SK-N-SH (cell line): ENCODE data around the gene DEPDC1. TPM values are rescaled to one million over a fixed set of nuclear protein-coding genes. Genes with fewer than 3 reads are reported as not detected.
"Not testable (repeated sequence)": the region's sequence is repeated elsewhere in the genome, so short reads cannot be mapped to it uniquely, and the experiment has no call there.

Source experiments
- CTCF ChIA-PET: fragments of 300-600, 350-600 bp; formaldehyde crosslinking; extraction: SDS; loops from one replicate; lab custom pipeline; 2021; lab: Yijun Ruan, JAX
- POLR2A ChIA-PET: fragments of 350-600 bp; sonication (Branson Sonifier 250); formaldehyde crosslinking; extraction: SDS; loops from one replicate; lab custom pipeline; 2020; ENCODE audit warnings: antibody characterized with exemption, inconsistent platforms; lab: Yijun Ruan, JAX
- DNase-seq: peaks from one replicate; pipeline ENCODE4 v3.0.0; 2012
- H2AFZ ChIP-seq: fragments of 200-600 bp; sonication (generic); 2 replicates; pipeline ENCODE4 v1.8.1; 2016; ENCODE audit warnings: antibody characterized with exemption, mild to moderate bottlenecking, low read depth
- H3F3A ChIP-seq: fragments of 200-600 bp; sonication (generic); replicated peaks from 2 replicates; pipeline ENCODE3; 2016; ENCODE audit warnings: antibody characterized with exemption, mild to moderate bottlenecking; ENCODE audit not compliant: insufficient read depth
- H3K27ac ChIP-seq, 2 experiments: fragments of 200-500 bp in 1 of 2; fragments of 200-600 bp in 1 of 2; sonication (Bioruptor generic) in 1 of 2; sonication (generic), shearing (Covaris generic) in 1 of 2; 2 replicates each; pipeline versions ENCODE4 v1.5.1 to v1.6.1; 2014 to 2016; ENCODE audit warnings: low read depth in 2 of 2, inconsistent platforms in 1 of 2, low read length in 1 of 2, mild to moderate bottlenecking in 1 of 2, mixed read lengths in 1 of 2
- H3K27me3 ChIP-seq: fragments of 200-600 bp; sonication (generic), shearing (Covaris generic); 2 replicates; pipeline ENCODE4 v1.6.1; 2016; ENCODE audit warnings: mixed run types; ENCODE audit not compliant: insufficient read depth
- H3K36me3 ChIP-seq, 2 experiments: fragments of 200-500 bp in 1 of 2; fragments of 200-600 bp in 1 of 2; sonication (Bioruptor generic) in 1 of 2; sonication (generic) in 1 of 2; replicated peaks in 1 of 2; 2 replicates each; pipeline versions ENCODE3 to v1.5.1; 2014 to 2016; ENCODE audit warnings: low read length in 1 of 2, mild to moderate bottlenecking in 1 of 2; ENCODE audit not compliant: insufficient read depth in 2 of 2, control insufficient read depth in 1 of 2
- H3K4me1 ChIP-seq, 2 experiments: fragments of 200-500 bp in 1 of 2; fragments of 200-600 bp in 1 of 2; sonication (Bioruptor generic) in 1 of 2; sonication (generic), shearing (Covaris generic) in 1 of 2; 2 replicates each; pipeline versions ENCODE4 v1.5.1 to v1.6.1; 2014 to 2016; ENCODE audit warnings: low read depth in 1 of 2, low read length in 1 of 2, mixed run types in 1 of 2; ENCODE audit not compliant: insufficient read depth in 2 of 2, control insufficient read depth in 1 of 2
- H3K4me2 ChIP-seq: fragments of 200-600 bp; sonication (generic), shearing (Covaris generic); 2 replicates; pipeline ENCODE4 v1.6.1; 2017; ENCODE audit warnings: mixed run types
- H3K4me3 ChIP-seq, 2 experiments: fragments of 200-500 bp in 1 of 2; fragments of 200-600 bp in 1 of 2; sonication (Bioruptor generic) in 1 of 2; sonication (generic), shearing (Covaris generic) in 1 of 2; 2 replicates each; pipeline versions ENCODE4 v1.5.1 to v1.8.1; 2014 to 2016; ENCODE audit warnings: low read depth in 2 of 2, inconsistent platforms in 1 of 2, low read length in 1 of 2, mild to moderate bottlenecking in 1 of 2, mixed read lengths in 1 of 2, moderate library complexity in 1 of 2
- H3K79me2 ChIP-seq: fragments of 200-600 bp; sonication (generic); 2 replicates; pipeline ENCODE4 v1.8.1; 2017; ENCODE audit warnings: mild to moderate bottlenecking; ENCODE audit not compliant: insufficient read depth
- H3K9ac ChIP-seq: fragments of 200-600 bp; sonication (generic); 2 replicates; pipeline ENCODE4 v1.6.1; 2017; ENCODE audit warnings: mixed run types
- H3K9me2 ChIP-seq: fragments of 200-600 bp; sonication (generic); 2 replicates; pipeline ENCODE4 v1.6.1; 2017; ENCODE audit warnings: mixed run types
- H3K9me3 ChIP-seq: fragments of 200-600 bp; sonication (generic); 2 replicates; pipeline ENCODE4 v1.6.1; 2017; ENCODE audit warnings: mixed run types, mild to moderate bottlenecking, moderate library complexity
- H4K20me1 ChIP-seq: fragments of 200-600 bp; sonication (generic); 2 replicates; pipeline ENCODE4 v1.6.1; 2017; ENCODE audit warnings: mild to moderate bottlenecking, mixed run types; ENCODE audit not compliant: insufficient read depth
- MEF2A ChIP-seq: IDR thresholded peaks from 2 replicates; pipeline ENCODE4 v1.4.0; 2012; ENCODE audit warnings: low read depth, borderline replicate concordance
- NFIC ChIP-seq: IDR thresholded peaks from 2 replicates; pipeline ENCODE4 v1.4.0; 2012; ENCODE audit warnings: borderline replicate concordance
- NRF1 ChIP-seq: IDR thresholded peaks from 2 replicates; pipeline ENCODE4 v1.6.1; 2012; ENCODE audit warnings: low read depth, mild to moderate bottlenecking, low read length
- RAD21 ChIP-seq: IDR thresholded peaks from 2 replicates; pipeline ENCODE4 v1.6.1; 2012; ENCODE audit warnings: mild to moderate bottlenecking, low read length
- REST ChIP-seq: IDR thresholded peaks from 2 replicates; pipeline ENCODE4 v1.6.1; 2012; ENCODE audit warnings: mild to moderate bottlenecking, low read depth, low read length, moderate library complexity
- ZBTB33 ChIP-seq: IDR thresholded peaks from 2 replicates; pipeline ENCODE4 v1.4.0; 2012; ENCODE audit warnings: low read depth, borderline replicate concordance
- WGBS: methylation state at CpG from one replicate; pipeline ENCODE4 v1.1.6; 2017; ENCODE audit warnings: low lambda C conversion rate; 5-methylcytosine and 5-hydroxymethylcytosine counted together
- polyA plus RNA-seq, 3 experiments: library from polyadenylated mRNA; depleted of rRNA; stranded (reverse); fragments of >200 nt; gene quantifications; 2 replicates each; pipeline ENCODE4 v1.2.3, GENCODE V29; 2012

The DEPDC1 gene
- polyA plus RNA-seq, 1 of the 3 experiments (the other 2 are of a cell fraction), result 3.8 TPM

- Histone ChIP-seq H3K4me3 (no peak overlapping the region), H3K9me2 (no peaks in the 10 kb centered on the region), H3F3A (no peaks in the 10 kb centered on the region), H3K27ac (no peak overlapping the region), H3K9ac (no peak overlapping the region), H3K79me2 (no peaks in the 10 kb centered on the region), H2AFZ (no peak overlapping the region), H4K20me1 (no peaks in the 10 kb centered on the region), H3K9me3 (no peaks in the 10 kb centered on the region), H3K4me2 (no peak overlapping the region), H3K4me1 (peaks cover 0 to 11% of the 10 kb centered on the region in 2 experiments; a peak in 2 of 4 replicates), H3K27me3 (no peaks in the 10 kb centered on the region), H3K36me3 (peaks cover 43 to 49% of the 10 kb centered on the region in 2 experiments)
- 92% methylated on average over 2 of the region's 2 CpGs for WGBS
- POLR2A ChIA-PET, result interaction anchor here (0.8 kb wide), 1 partner anchor 1133 kb away, joined by 5 read pairs; no protein-coding TSS in a partner anchor
- no peak for DNase-seq
- CTCF ChIA-PET, result interaction anchor here (0.8 to 1.3 kb wide), 3 partner anchors 8 to 1259 kb away, joined by 3 to 5 read pairs (median 3); no protein-coding TSS in a partner anchor
- no peak for TF ChIP-seq REST
- TF ChIP-seq RAD21, result no peak
- no peak for TF ChIP-seq ZBTB33
- TF ChIP-seq NRF1, result no peak
- TF ChIP-seq MEF2A, result no peak
- no peak for TF ChIP-seq NFIC
These were observed 18.2 kb downstream of the DEPDC1 start for GRCh38 chr1:68478662-68479061.

- H3K9ac ChIP-seq, CTCF ChIA-PET, H3K9me3 ChIP-seq, H3K4me1 ChIP-seq, H3K27me3 ChIP-seq, DNase-seq, H3K27ac ChIP-seq, H3K79me2 ChIP-seq, H3K9me2 ChIP-seq, POLR2A ChIA-PET, H3K4me3 ChIP-seq, H3K4me2 ChIP-seq, H3F3A ChIP-seq, H4K20me1 ChIP-seq: not testable (repeated sequence)
- 90% methylated on average over 2 of the region's 2 CpGs for WGBS
- H3K36me3 ChIP-seq, result peaks cover 30 to 43% of the 10 kb centered on the region in 2 experiments
- H2AFZ ChIP-seq, result peak overlapping the region; percentile 38
These were observed 20.3 kb downstream of the DEPDC1 start for GRCh38 chr1:68476626-68477025.
